Inferior parietal cortex (tissue), 1 donor: Measurements from ENCODE around the gene ZC2HC1B.

Experiments
- DNase-seq: peaks from one replicate; pipeline ENCODE4 v3.0.0-alpha.2; 2016; ENCODE audit errors: extremely low spot score

ZC2HC1B gene

GRCh38 chr6:143961886-143962878 lies 97.9 kb downstream of the ZC2HC1B start:
- no peak for DNase-seq

GRCh38 chr6:143963158-143963919 lies 99.1 kb downstream of the ZC2HC1B start:
- no peak for DNase-seq

- no peak for DNase-seq
Measured at GRCh38 chr6:143964674-143965081, 100.4 kb downstream of the ZC2HC1B start.

GRCh38 chr6:143965503-143966171 lies 101.4 kb downstream of the ZC2HC1B start:
- no peak for DNase-seq

- DNase-seq, result no peak
Measured at GRCh38 chr6:143966312-143966711, 102.0 kb downstream of the ZC2HC1B start.

GRCh38 chr6:143967706-143968376 lies 103.6 kb downstream of the ZC2HC1B start:
- DNase-seq, result no peak

- no peak for DNase-seq
Measured at GRCh38 chr6:143969077-143969476, 104.8 kb downstream of the ZC2HC1B start.

GRCh38 chr6:143970456-143971218 lies 106.4 kb downstream of the ZC2HC1B start:
- no peak for DNase-seq

GRCh38 chr6:143971482-143972205 lies 107.4 kb downstream of the ZC2HC1B start:
- DNase-seq, result no peak

- no peak for DNase-seq
Measured at GRCh38 chr6:143973097-143973966, 109.1 kb downstream of the ZC2HC1B start.

GRCh38 chr6:143974089-143974488 lies 109.8 kb downstream of the ZC2HC1B start:
- no peak for DNase-seq

GRCh38 chr6:143976806-143977349 lies 112.6 kb downstream of the ZC2HC1B start:
- no peak for DNase-seq

GRCh38 chr6:143980921-143981320 lies 116.6 kb downstream of the ZC2HC1B start:
- no peak for DNase-seq

- no peak for DNase-seq
Measured at GRCh38 chr6:143982968-143983367, 118.7 kb downstream of the ZC2HC1B start.

- DNase-seq, result no peak
Measured at GRCh38 chr6:143984666-143985065, 120.4 kb downstream of the ZC2HC1B start.

GRCh38 chr6:143986463-143987065 lies 122.3 kb downstream of the ZC2HC1B start:
- no peak for DNase-seq
